ENCODE results near the gene DDX10.

DNA sequence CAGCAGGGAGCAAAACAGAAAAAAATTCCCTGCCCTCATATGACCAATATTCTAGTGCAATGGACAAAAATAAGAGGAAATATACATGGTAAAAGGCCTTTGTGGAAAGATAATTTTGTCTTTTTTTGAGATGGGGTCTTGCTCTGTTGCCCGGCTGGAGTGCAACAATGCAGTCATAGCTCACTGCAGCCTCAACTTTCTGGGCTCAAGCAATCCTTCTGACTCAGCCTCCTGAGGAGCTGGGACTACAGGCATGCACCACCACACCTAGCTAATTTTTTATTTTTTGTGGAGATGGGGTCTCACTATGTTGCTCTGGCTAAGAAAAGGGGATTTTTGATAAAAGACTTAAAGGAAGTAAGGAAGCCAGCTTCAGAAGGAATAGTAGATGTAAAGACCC, 25.7 kb upstream of the DDX10 start:
- TF ChIP-seq, protein P1, sequence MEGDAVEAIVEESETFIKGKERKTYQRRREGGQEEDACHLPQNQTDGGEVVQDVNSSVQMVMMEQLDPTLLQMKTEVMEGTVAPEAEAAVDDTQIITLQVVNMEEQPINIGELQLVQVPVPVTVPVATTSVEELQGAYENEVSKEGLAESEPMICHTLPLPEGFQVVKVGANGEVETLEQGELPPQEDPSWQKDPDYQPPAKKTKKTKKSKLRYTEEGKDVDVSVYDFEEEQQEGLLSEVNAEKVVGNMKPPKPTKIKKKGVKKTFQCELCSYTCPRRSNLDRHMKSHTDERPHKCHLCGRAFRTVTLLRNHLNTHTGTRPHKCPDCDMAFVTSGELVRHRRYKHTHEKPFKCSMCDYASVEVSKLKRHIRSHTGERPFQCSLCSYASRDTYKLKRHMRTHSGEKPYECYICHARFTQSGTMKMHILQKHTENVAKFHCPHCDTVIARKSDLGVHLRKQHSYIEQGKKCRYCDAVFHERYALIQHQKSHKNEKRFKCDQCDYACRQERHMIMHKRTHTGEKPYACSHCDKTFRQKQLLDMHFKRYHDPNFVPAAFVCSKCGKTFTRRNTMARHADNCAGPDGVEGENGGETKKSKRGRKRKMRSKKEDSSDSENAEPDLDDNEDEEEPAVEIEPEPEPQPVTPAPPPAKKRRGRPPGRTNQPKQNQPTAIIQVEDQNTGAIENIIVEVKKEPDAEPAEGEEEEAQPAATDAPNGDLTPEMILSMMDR (IDR thresholded peaks at IDR 0.05), result no peak
- no peak for TF ChIP-seq POLR2AphosphoS5 (IDR thresholded peaks at IDR 0.05)
- TF ChIP-seq POLR2A (IDR thresholded peaks at IDR 0.05), result no peak
